Bone marrow (tissue), 2 donors: ENCODE measurements around the gene CMSS1.

Experiments used
- DNase-seq, 2 donors: peaks; one replicate each; lab custom pipeline; 2025; lab: John Stamatoyannopoulos, UW

Gene CMSS1

DNA sequence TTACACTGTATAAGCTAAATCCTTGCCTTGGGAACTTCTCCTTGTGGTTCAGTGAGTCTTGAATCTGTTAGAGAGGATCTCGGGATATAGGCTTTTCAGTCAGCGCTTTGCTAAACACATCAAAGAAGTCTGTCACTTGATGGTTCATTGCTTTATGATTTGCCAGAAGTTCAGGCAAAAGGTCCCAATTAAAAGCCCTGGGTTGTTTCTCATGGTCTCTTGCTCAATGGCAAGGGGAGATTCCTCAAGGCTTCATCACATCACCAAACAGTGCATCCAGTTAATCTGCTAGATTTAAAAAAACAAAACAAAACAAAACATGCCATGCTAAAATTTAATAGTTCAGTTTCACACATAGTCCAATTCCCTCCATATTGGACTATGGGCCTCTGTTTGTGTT, 181.9 kb downstream of the CMSS1 start:
- no peak for DNase-seq

DNA sequence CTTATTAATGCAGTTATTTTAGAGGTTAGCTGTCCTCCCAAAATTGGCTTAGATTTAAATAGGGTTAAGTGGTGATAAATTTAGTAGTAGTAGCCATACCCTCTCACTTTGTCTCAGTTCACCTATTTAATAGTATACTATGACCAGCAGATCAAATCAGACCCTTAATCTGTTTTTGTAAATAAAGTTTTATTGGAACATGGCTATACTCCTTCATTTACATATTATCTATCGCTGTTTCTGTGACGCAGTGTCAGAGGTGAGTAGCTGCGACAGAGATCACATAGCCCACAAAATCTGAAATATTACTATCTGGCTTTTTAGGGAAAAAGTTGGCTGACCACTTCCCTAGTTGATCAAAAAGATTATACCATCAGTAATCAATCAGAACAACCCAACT, 183.4 kb downstream of the CMSS1 start:
- no peak for DNase-seq

DNA sequence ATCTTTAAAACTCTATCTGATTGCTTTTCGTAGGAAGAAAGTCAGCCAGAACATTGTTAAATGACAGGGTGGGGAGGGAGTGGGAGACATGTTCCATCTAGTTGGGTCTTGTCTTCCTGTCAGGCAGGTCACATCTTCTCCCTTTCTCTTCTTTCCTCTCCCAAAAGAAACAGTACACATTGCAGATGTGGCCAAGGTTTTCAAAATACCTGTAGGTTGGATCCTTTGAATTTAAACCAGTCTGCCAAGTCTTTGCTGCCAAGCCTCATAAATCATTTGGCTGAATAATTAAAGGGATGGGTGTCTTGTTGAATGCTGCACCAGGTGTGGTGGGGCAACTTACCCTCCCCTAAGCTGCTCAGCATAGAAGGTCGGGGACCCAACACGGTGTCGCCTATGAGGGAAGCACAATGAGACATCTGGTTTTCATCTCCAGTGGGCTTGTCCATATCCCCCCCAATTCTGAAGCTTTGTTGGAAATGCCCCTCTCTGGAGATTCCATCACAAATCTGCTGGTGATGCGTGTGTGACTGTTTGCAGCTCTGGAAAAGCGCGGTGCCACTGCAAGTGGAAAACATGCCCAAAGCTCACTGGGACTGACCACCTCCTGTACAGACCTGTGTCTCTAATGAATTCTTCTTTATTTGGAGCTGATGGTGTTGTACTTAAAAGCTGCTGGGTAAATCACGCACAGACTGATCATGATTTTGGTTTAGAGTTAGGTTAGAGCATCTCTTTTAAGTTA, 184.0 kb downstream of the CMSS1 start:
- no peak for DNase-seq

DNA sequence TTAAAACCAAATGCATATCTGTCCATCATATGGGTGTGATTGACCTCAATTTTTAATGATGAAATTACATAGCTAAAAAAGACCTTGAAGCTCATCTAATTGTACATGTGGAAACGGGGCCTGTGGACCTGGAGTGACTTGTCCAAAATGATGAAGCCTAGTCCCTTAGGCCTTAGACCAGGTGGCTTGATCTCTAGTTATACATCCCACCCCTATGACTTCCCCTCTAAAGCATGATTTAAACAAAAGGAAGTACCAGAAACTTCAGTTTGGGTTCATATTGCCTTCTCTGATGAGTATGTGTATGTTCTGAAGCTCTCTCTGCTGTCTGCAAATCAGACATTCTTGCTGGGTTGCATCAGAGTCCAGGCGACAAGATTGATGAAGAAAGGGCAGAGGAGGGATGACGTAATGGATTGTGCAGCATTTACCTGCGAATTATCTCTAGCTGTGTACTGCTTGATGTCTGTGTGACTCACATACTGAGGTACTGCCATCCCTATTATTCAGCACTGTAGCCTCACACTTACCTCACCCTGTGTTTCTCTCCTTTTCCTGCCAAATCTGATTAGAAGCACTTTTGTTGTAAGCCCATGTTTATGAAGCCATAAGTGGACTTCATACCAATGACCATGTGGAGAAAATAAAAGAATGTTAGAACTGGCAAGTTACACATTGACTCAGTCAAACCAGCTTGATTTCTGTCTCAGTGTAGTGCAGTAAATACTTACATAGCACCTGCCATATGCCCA, 185.1 kb downstream of the CMSS1 start:
- DNase-seq, result no peak

DNA sequence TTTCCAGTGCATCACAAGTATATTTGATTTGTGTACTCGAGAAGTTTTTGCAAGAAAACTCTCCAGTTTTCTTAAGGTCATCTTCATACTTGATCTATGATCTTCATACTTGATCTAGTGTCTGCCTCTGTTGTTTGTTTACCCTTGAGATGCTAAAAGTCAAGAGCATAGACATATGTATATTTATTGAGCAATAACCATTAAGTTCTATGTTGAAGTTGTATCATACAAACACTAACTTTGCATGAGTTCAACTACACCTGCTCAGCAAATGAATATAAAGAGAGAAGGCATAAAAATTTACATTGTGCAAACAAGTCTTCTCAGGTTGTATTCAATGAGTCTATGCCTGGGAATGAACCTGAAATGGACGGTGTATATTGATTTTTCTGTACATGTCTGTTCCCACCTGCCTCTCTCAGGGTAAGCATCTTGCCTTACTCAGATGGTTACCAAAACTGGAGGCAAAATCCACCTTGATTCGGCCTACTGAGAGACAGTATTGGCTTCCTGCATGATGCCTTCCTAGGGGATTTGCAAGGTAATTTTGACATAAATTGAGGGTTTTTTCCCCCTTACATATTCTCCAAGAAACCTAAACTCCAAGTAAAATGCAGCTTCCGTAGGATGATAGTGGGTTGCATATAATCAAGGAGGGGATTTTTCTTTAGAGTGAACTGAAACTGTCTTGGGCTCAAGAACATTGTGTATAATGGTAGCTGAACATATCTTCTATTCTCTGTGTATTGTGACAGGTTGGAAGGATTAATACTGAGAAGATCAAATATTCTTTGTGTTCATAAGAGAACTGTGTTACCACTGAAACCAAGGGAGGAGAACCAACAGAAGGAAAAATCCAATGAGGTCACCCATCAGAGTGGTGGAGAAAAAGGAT, 186.2 kb downstream of the CMSS1 start:
- DNase-seq, result no peak

DNA sequence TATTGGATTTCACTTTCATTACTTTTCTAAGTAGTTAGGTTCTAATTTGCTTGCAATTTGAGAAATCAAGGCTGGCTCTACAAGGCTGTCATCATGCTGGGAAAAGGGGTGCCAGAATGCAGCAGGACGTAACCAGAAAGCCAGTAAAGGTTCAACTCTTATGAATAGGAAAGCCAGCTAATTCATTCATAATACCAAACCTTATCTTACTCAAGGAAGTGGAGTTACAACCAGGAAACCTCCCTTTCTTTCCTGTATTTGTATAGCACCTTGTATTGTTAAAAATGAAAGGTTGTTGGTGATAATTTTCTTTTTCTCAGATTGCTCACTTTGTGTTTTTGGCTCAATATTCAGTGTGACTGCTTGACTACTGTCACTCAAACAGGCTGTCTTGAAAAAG, 187.3 kb downstream of the CMSS1 start:
- DNase-seq, result no peak

DNA sequence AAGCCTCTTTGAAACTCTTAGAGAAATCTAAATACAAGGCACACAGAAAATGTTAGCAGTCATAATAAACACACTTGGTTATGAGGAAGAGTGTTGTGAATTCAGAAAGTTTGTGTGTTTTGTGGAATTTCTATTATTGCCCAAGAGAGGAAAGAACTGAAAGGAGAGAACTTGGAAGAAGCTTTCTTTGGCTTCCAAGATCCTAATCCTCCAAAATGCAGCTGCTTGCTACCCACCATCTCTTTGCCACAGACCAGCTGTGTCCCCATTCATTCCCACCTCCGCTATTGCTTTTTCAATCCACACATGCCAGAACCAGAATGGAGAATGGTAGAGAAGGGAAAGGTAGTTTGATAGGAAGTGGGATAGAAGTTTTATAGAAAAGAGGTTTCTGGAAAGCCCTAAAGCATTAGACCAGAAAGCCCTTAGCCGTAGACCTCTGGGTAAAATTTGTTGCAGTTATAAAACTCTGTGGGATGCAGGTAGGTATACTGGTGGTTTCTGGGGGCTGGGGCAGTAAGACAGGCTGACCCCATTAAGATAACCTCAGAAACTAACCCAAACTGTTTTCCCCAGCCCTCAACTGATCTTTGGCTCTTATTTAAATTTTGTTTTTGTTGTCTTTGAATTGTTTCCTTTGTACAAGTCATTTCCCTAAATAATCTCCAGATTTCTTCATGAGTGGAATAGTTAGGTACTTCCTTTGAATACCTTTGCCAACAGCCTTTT, 188.2 kb downstream of the CMSS1 start:
- DNase-seq, result no peak

DNA sequence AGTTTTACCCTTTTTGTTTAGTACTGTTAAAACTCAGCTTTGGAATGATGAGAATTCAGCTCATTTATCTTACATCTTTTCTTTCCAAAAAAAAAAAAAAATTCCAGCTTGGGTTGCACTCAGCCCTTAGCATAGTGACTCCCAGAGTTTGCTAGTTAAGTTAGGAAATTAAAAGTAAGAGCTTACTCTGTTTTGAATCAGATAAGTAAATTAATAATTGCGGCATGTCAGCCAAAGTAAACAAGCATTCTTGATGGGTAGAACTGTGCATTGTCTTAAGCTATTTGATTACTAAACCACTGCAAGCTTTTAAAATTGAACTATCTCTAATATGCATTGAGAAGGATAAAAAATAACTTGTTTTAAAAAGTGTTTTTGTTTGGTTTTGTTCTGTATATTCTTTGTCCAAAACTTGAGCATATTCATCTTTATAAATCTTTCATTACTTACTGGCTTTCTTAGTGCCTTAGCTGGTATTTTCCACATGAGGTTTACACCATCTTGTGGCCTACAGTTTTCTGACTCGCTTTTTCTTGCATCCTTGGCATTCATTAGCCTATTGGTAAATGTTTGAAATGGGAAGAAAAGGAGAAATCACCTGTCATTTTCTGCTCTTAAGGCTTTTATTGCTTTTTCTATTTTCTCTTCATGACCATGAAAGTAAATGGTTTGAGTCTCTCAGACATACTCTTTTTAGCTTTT, 189.1 kb downstream of the CMSS1 start:
- no peak for DNase-seq

DNA sequence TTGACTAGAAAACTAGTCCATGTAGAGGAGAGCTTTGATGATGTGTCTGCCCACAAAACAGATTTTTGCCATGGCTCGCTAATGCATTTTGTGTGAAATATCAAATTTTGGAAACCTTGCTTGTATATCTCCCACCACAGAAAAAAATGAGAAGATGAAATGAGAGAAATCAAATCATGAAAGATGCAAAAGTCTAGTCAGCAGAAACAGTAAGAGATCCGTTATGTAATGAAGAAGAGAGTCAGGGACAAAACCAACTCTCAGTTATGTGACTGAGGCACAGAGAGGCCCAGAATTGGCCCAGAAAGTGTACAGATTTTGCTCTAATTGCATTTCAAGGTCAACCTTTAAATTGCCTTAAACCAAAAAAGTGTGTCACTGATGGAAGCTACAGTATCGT, 189.7 kb downstream of the CMSS1 start:
- DNase-seq, result no peak

DNA sequence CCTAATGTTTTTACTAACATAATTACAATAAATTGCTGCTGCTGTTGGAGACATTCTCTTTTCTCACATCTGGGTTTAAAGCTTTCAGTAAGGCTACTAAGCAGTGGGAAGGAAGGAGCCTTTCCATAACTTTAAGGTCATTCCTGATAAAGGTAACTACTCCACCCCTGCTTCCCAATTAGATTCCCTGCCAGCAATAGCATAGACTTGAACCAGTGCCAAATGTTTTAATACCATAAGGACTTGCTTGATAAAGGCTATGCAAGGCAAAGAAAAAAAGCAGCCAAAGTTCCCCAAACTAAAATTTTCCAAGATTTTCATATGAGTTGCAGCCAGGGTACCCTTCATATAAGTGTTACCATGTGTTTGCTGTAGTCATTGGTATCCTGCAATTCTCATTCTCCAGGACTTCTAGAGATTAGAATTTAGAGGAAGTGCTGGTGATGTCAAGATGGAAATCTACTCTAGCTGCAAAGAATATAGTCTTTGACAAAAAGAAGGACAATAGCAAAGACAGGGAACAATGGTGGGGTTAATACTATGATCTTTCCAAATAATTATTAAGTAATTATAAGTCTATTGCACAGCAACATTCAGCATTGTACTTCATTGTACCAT, 190.5 kb downstream of the CMSS1 start:
- DNase-seq, result no peak

DNA sequence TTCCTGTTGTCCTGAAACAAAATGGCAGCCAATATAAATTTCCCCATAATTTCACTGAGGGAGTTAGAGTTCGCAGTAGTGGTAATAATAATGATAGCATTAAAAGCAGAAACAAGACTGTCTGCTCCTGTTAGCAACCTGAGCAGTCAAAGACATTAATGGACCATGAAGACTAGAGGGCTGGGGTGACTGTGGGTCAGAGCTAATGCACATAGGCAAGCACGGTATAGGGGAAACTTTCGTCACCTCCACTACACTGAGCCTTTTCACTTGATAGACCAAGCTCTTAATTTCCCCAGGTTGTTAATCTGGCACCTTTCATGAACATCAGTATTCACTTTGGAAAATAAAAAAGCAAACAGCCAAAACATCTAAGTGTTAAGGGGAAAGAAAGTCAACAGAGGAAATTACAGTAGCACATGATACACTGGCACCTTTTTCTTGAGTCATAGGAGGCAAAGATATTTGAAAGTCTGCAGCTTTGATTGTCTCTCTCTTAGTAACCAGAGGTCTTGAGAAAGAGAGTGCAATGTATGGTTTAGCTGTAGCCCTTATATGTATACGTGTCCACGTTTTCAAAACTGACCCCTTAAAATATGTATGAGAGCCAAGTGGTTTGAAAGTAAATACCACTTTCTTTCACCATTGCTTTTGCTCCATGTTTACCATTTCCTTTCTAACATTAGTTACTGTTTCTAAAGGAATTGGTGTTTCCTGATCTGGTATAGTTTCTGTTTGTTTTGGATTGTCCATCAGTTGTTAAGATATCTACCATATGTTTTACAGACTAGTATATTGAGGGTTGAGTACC, 191.8 kb downstream of the CMSS1 start:
- no peak for DNase-seq

DNA sequence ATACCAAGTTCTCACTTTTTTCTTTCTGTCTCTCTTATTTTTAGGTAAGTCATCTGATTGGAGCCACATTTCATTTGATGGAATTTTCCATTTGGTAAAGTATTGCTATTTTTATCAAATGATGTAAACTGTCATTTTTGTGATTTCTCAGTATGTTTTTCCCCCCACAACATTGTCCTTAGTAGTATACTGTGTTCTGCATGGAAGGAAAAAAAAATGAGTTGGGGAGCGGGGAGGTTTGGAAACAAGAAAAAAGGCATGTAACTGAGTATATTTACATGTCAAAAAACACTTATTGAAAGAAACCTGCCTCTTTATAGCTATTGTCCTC, 192.4 kb downstream of the CMSS1 start:
- no peak for DNase-seq

DNA sequence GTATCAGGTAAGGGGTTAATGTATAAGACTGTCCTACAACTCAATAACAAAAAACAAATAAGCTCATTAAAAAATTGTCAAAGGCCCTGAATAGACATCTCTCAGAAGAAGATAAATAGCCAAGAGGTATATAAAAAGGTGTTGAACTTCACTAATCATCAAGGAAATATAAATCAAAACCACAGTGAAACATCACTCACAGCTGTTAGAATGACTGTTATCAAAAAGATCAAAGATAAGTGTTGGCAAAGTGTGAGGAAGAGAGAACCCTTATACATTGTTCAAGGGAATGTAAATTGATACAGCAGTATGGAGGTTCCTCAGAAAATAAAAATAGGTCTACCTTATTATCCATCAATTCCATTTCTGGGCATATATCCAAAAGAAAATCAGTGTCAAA, 201.1 kb downstream of the CMSS1 start:
- no peak for DNase-seq

DNA sequence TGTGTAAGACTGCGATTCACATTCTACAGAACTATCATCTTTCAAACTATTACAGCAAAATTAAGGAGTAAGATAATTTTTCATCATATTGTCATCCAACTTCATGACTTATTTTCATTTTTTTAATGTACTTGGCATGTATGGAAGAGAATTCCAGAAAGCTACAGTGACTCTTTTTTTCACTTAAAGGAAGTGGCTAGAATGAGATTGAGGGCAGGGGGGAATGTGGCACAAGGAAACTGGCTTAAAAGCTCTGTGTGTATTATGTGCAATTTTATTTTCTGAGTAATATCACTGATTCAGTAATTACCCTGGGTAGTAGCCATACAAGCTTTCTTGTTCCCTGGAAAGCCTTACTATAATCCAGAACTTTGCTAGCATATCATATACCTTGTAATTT, 202.1 kb downstream of the CMSS1 start:
- DNase-seq, result no peak

DNA sequence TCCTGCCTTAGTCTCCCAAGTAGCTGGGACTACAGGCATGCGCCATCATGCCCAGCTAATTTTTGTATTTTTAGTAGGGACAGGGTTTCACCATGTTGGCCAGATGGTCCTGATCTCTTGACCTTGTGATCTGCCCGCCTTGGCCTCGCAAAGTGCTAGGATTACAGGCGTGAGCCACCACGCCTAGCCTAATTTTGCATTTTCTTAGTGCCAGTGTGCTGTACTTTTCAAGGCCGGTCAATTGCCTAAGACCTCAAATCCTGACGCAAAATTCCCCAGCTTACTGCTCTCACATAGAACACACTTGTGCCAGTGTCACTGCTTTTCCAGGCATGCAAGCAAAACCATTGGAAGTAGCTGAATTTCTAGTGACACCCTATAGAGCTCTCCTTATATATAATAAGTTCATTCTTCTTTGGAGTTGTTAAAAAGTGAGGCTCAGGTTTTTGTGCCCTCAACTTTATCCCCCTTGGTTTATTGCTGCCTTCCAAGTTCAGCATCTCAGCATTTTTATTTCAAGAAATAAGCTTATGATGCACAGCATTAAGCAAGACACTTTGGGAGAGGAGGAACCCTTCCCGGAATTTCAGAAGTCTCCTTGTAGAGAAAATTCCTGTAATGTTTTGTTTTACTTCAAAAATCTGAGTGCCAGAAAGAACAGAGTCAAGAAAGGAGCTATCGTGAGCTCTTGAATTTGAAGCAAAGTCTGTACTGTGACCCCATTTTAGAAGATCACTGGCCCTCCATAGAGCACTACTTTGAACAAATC, 203.4 kb downstream of the CMSS1 start:
- DNase-seq, result no peak

DNA sequence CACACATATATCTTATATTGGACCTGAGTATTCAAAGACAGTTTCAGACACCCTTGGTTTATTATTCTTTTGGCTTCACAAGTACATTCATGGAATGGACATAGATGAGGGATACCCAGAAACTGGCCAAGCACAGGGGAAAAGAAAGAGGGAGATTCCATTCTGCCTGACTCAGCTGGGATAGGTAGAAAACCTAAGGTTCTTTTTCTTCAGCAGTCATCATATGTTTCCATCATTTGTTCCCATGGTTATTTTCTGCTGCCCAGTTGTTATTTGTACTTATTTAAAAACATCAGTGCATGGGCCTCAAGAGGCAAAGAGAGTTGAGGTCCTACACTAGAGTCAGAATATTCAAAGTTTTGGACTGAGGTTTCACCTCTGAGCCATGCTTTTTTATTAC, 204.8 kb downstream of the CMSS1 start:
- DNase-seq, result no peak

DNA sequence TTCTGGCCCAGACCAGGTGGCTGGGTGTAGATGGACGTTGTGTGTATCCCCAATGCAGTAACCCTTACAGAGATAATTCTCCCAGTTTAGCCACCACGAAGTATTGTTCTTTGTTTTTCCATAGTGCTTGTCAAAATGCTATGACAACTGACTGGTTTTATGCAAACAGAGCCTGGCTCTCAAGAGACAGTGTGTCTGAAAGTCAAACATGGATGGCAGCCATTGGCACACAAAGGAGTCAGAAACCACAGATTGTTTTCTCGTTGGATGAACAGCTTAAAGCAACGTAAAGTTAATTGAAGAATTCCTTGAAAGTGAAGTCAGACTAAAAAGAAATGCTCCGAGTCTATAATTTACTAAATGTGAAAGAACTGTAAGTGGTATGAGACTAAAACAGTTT, 205.5 kb downstream of the CMSS1 start:
- DNase-seq, result no peak

DNA sequence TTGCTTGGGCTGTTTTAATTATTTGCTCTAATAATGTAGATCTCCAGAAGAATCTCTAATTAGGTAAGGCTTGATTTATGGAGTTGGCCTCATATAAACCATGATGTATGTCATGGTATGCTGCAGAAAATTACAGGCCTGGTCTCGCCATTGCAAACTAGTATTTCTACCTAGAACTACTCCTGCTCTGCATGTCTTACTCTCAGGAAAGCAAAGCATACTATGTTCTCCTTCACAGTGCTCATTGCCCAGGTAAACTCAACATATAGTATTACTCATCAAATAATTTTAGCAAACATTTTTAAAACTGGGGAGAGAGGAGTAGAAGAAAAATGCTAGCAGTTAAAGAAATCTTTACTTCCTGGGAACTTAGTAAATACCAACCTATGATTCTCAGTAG, 205.9 kb downstream of the CMSS1 start:
- DNase-seq, result no peak

DNA sequence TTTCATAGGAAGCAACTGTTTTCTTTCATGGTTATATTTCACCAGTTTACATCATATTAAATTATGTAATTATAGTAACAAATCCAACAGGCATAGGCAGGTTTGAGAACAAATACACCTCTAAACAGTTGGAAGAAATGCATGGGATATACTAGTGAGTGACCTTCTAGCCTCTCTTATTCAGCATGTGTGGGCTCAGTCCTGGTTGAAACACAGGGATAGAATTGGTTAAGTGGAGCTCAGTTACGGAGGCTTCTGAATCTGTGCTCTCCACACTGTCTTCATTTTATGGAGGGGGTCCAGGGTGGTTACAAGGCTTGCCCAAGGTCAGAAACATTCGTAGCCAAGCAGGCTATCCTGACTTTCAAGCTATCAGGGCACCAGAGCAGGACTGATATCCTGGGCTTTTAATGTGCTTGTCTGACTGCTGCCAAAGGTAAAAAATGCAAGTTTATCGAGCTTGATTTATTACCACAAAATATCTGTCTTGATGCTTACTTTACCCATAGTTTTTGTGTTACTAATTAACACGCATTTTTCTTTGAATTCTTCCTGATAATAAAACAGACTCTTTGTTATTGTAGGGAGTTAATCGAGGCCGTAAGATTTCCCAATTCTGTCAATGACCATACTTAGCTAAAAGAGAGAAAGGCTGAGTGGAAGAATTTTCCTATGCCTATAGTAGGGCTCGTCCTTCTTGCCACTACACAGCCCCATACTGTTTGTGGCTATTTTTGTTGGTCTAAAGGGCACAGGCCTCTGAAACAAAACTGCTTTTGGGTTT, 207.1 kb downstream of the CMSS1 start:
- no peak for DNase-seq
